ENCODE measurements around the gene CHN2.

CHN2 gene

GRCh38 chr7:29483219-29484104 is 288.9 kb downstream of the CHN2 start:
- no peak for TF ChIP-seq CTCF (IDR thresholded peaks at IDR 0.05; ENCODE audit: control extremely low read depth, extremely low read depth, low read depth, missing control alignments)
- ChIA-PET POLR2A (no interaction called here), CTCF (interaction anchor here (2.2 kb wide), 1 partner anchor 9 kb away, joined by 7 read pairs; no protein-coding TSS in a partner anchor)
- no peak for DNase-seq (ENCODE audit: extremely low spot score)

GRCh38 chr7:29484280-29484679 is 289.7 kb downstream of the CHN2 start:
- DNase-seq (ENCODE audit: extremely low spot score) = no peak
- no peak for TF ChIP-seq CTCF (IDR thresholded peaks at IDR 0.05; ENCODE audit: control extremely low read depth, extremely low read depth, low read depth, missing control alignments)
- CTCF ChIA-PET = no interaction called here
- POLR2A ChIA-PET = no interaction called here

GRCh38 chr7:29485339-29486190 is 291.0 kb downstream of the CHN2 start:
- no peak for DNase-seq (ENCODE audit: extremely low spot score)
- POLR2A ChIA-PET = no interaction called here
- CTCF ChIA-PET = interaction anchor here (1.1 to 1.3 kb wide), 2 partner anchors 10 to 12 kb away, joined by 3 read pairs; no protein-coding TSS in a partner anchor

GRCh38 chr7:29486191-29486700 is 291.7 kb downstream of the CHN2 start:
- POLR2A ChIA-PET = no interaction called here
- CTCF ChIA-PET = interaction anchor here (1.1 to 1.3 kb wide), 2 partner anchors 9 to 11 kb away, joined by 3 read pairs; no protein-coding TSS in a partner anchor
- no peak for DNase-seq (ENCODE audit: extremely low spot score)
- no peak for TF ChIP-seq CTCF (IDR thresholded peaks at IDR 0.05; ENCODE audit: control extremely low read depth, extremely low read depth, low read depth, missing control alignments)

More at GRCh38 chr7:29485339-29486190, 291.0 kb downstream of the CHN2 start:
- no peak for TF ChIP-seq CTCF (IDR thresholded peaks at IDR 0.05; ENCODE audit: control extremely low read depth, extremely low read depth, low read depth, missing control alignments)

GRCh38 chr7:29487424-29487823 is 292.8 kb downstream of the CHN2 start:
- CTCF ChIA-PET = no interaction called here
- TF ChIP-seq CTCF (IDR thresholded peaks at IDR 0.05; ENCODE audit: control extremely low read depth, extremely low read depth, low read depth, missing control alignments) = no peak
- no peak for DNase-seq (ENCODE audit: extremely low spot score)
- POLR2A ChIA-PET = no interaction called here

GRCh38 chr7:29488203-29488970 is 293.8 kb downstream of the CHN2 start:
- CTCF ChIA-PET = no interaction called here

More at GRCh38 chr7:29488203-29488970, 293.8 kb downstream of the CHN2 start:
- no peak for DNase-seq (ENCODE audit: extremely low spot score)
- TF ChIP-seq CTCF (IDR thresholded peaks at IDR 0.05; ENCODE audit: control extremely low read depth, extremely low read depth, low read depth, missing control alignments) = no peak
- POLR2A ChIA-PET = no interaction called here

Measured in GM10248 (cell line).